Measurements from ENCODE around the gene TMC4.

- no peak for TF ChIP-seq CTCF (IDR thresholded peaks at IDR 0.05)
- TF ChIP-seq POLR2A (IDR thresholded peaks at IDR 0.05), result no peak
These were observed 19.1 kb downstream of the TMC4 start for GRCh38 chr19:54153731-54154326.

All from testis (tissue), 2 donors.